ENCODE measurements around the gene STOX1.
"Not testable (repeated sequence)": the region's sequence is repeated elsewhere in the genome, so short reads cannot be mapped to it uniquely, and the experiment has no call there.

STOX1 gene

GRCh38 chr10:68831961-68832455 is 4.7 kb downstream of the STOX1 start:
- no peak for DNase-seq

- DNase-seq: no peak
Observed at GRCh38 chr10:68832601-68833000, 5.3 kb downstream of the STOX1 start.

GRCh38 chr10:68837626-68838322 is 10.4 kb downstream of the STOX1 start:
- no peak for DNase-seq

GRCh38 chr10:68840650-68841049 is 13.3 kb downstream of the STOX1 start:
- DNase-seq: not testable (repeated sequence)

- no peak for DNase-seq
Observed at GRCh38 chr10:68848281-68848680, 20.9 kb downstream of the STOX1 start.

- no peak for DNase-seq
Observed at GRCh38 chr10:68848806-68849205, 21.5 kb downstream of the STOX1 start.

- no peak for DNase-seq
Observed at GRCh38 chr10:68856352-68856751, 29.0 kb downstream of the STOX1 start.

GRCh38 chr10:68857005-68857404 is 29.7 kb downstream of the STOX1 start:
- no peak for DNase-seq

GRCh38 chr10:68861253-68861652 is 33.9 kb downstream of the STOX1 start:
- no peak for DNase-seq

- no peak for DNase-seq
Observed at GRCh38 chr10:68864611-68865010, 37.3 kb downstream of the STOX1 start.

- not testable (repeated sequence) for DNase-seq
Observed at GRCh38 chr10:68868173-68868572, 40.8 kb downstream of the STOX1 start.

GRCh38 chr10:68869623-68870022 is 42.3 kb downstream of the STOX1 start:
- DNase-seq: no peak

GRCh38 chr10:68870061-68870460 is 42.7 kb downstream of the STOX1 start:
- no peak for DNase-seq

GRCh38 chr10:68870545-68871104 is 43.3 kb downstream of the STOX1 start:
- DNase-seq: no peak

GRCh38 chr10:68871105-68871711 is 43.9 kb downstream of the STOX1 start:
- DNase-seq: peak; percentile 10 to 56

- peak; percentile 63 to 88 for DNase-seq
Observed at GRCh38 chr10:68871731-68872342, 44.5 kb downstream of the STOX1 start.

GRCh38 chr10:68876246-68877138 is 49.2 kb downstream of the STOX1 start:
- peak in 1 of 2 experiments; percentile 1 for DNase-seq

- no peak for DNase-seq
Observed at GRCh38 chr10:68877482-68878110, 50.3 kb downstream of the STOX1 start.

- DNase-seq: no peak
Observed at GRCh38 chr10:68878496-68878895, 51.2 kb downstream of the STOX1 start.

GRCh38 chr10:68879628-68880027 is 52.3 kb downstream of the STOX1 start:
- DNase-seq: no peak

- no peak for DNase-seq
Observed at GRCh38 chr10:68880181-68880580, 52.9 kb downstream of the STOX1 start.

GRCh38 chr10:68895041-68895440 is 67.7 kb downstream of the STOX1 start:
- no peak for DNase-seq
